Heart left ventricle (tissue), 13 donors: Measurements from ENCODE around the gene ERFE.

Experiments used
- CTCF ChIP-seq, 12 donors: fragments of 200-600 bp; sonication (generic) in 4 of 12; IDR thresholded peaks; one replicate each; pipeline versions ENCODE4 v1.5.0 to v1.8.0; 2018 to 2022; ENCODE audit warnings: antibody characterized with exemption in 12 of 12, mild to moderate bottlenecking in 5 of 12
- POLR2A ChIP-seq, 2 donors: fragments of 450-650 bp; IDR thresholded peaks; one replicate each; pipeline ENCODE4 v1.6.1; 2017; ENCODE audit warnings: antibody characterized with exemption in 2 of 2, mild to moderate bottlenecking in 2 of 2, moderate library complexity in 2 of 2
- donor health status: ischemic (EF 13 %, LVEDD 7.1; RV severe dilation, severe dysfunction).
- donor health status: DM: no; HTN: yes; CAD: no.
- donor health status: DM: no; HTN: no; CAD: no.
- donor health status: ischemic (EF 25% LVEDD 6.9; RV normal size, moderate dysfunction).
- donor health status: ischemic (EF 25% LVEDD 5.7; RV mildly dilated, moderate dysfunction).
- donor health status: ischemic (EF 35%, LVEDD 5.7; RV mildly dilated, moderate dysfunction).
- donor health status: nonischemic (EF 11% LVEDD 7.7; RV severe dilation, severe dysfunction).
- donor health status: DM: yes; HTN: yes; CAD: no.
- donor health status: PGD.
- donor health status: ischemic (EF 29% LVEDD 5.4; RV normal size, mild dysfunction).
- donor health status: nonischemic (EF 23%, LVEDD 6.1; RV moderate dilation, normal function).

DNA sequence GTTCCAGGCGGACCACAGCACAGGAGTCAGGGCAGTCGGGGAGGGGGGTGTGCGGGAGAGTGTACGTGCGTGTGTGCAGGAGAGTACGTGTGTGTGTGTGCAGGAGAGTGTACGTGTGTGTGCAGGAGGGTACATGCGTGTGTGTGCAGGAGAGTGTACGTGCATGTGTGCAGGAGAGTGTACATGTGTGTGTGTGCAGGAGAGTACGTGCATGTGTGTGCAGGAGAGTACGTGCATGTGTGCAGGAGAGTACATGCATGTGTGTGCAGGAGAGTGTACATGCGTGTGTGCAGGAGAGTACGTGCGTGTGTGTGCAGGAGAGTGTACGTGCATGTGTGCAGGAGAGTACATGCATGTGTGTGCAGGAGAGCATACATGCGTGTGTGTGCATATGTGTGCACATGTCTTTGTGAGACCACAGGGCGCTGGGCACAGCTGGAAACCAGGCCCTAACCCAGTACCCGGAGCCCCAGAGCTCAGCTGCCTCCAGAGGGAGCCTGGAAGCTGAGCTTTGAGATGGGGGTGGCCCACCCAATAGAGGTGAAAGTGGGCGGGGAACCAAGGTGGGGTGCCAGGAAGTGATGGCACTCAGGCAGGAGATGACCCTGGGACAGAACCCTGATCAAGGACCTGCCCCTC is 34.2 kb upstream of the ERFE start:
- no peak for TF ChIP-seq CTCF (IDR thresholded peaks at IDR 0.05)
- TF ChIP-seq POLR2A (IDR thresholded peaks at IDR 0.05): no peak
